Stimulated activated CD8-positive, alpha-beta memory T cell treated with anti-CD3 and anti-CD28 coated beads, Interleukin-12 subunit alpha, Interleukin-12 subunit beta, amount 100 ng/mL, for 4 hours (primary cell): ENCODE data around the gene SDHB.
"Not testable (repeated sequence)": the region's sequence is repeated elsewhere in the genome, so short reads cannot be mapped to it uniquely, and the experiment has no call there.

ENCODE experiments used
- DNase-seq: peaks from one replicate; pipeline ENCODE4 v3.0.0-alpha.2; 2020; ENCODE audit warnings: low read depth

SDHB gene

GRCh38 chr1:17075470-17076255 lies 21.8 kb upstream of the SDHB start:
- no peak for DNase-seq

DNA sequence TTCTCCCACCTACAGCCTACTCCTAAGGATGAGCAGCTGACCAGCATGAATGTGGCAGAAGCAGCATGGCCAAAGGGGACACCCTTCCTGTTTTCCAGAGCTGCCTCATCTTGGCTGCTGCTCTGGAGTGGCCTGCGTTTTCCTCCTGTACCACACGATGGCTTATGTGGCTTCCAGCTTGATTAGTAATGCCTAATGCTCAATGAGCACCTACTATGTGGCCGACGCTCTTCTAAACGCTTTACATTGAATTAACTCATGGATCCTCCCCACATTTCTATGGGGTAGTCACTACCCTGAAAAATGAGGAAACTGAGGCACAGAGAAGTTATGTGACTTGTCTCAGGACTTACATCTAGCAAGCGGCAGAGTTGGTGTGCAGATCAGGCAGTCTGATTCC lies 18.0 kb upstream of the SDHB start:
- DNase-seq: no peak

DNA sequence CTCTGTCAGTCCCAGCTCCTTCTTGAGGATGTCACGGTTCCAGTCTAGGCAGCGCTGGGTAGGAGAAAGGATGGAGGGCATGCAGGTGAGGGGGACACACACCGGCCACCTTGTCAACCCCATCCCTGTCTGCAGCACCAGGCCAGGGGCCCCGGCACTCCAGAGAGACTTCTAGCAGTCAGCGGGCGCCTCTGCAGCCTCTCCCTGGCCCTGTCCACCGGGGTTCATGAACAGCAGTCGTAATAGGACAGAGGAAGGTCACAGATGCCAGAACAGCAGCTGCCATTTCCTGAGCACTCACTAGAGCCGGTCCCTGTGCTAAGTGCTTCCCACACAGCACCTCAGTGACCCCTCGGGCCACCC lies 16.3 kb upstream of the SDHB start:
- DNase-seq: no peak

GRCh38 chr1:17069452-17070162 lies 15.8 kb upstream of the SDHB start:
- DNase-seq: no peak

DNA sequence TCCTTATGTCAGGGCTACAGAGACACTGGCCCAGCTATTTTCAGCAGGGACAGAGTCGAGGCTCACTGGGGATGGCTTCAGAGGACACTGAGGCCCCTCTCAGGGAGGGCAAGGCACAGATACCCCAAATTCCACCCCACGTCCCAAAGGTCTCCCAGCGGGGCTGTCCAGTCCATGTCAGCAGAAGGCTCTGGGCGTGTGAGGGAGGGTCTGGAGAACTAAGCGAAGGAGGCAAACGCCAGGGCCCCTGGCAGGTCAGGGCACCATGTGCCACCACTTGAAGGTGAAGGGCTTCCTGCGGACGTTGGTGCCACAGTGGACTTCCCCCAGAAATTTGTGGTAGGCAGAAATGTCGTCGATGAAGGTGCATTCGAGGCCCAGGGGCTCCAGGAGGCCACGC lies 15.0 kb upstream of the SDHB start:
- no peak for DNase-seq

DNA sequence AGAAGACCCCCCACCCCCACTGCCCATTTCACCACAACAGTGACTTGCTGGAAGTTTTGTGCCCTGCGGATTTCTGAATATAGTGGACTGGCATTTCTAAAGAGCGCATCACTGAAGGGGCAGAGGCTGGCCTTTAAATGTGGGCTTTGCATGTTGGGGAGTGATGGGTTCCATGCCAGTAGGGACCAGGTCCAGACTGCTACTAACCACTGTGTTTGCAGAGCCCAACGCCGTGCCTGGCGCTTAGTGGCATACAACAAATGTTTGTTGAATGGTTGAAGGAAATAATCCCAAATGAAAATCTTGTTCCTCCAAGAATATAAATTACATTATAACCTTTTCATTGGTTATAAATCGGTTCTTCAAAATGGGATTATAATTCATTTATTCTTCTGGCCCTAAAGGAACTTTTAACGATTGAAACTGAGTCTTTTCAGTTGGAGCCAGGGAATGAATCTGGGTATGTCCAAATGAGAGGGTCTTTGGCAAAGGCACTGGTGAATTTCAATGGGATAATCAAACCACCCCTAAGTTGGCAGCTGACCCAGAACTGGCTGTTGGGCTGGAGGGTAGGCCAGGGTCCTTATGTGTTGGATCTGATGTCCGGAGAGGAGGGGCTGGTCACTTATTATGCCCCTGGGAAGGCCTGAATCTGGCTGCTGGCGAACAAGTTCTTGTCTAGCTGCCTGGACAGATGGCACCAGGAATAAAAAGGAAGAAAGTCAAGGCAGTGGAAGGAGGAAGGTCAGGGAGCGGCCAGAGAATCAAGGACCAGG lies 13.8 kb upstream of the SDHB start:
- DNase-seq: no peak

GRCh38 chr1:17067069-17067426 lies 13.2 kb upstream of the SDHB start:
- DNase-seq: no peak

- no peak for DNase-seq
Measured at GRCh38 chr1:17066361-17067068, 12.7 kb upstream of the SDHB start.

DNA sequence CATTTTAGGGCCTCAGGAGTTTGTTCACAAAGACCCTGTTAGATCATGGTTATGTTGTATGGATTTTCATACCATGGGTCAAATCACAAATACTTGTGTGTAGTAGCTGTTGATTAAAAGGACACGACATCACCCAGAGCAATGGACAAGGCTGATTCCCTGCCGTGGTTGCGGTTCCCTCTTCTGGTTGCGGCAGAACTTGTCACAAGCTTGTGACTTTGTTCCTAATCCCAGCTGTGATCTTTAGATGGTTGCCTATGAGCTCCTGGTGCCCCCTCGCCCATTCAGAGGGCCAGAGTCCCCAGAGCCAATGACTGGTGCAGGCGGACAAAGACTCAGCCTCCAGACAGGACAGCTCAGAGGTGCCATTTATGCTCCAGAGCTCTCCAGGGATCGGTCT lies 11.8 kb upstream of the SDHB start:
- DNase-seq: no peak

DNA sequence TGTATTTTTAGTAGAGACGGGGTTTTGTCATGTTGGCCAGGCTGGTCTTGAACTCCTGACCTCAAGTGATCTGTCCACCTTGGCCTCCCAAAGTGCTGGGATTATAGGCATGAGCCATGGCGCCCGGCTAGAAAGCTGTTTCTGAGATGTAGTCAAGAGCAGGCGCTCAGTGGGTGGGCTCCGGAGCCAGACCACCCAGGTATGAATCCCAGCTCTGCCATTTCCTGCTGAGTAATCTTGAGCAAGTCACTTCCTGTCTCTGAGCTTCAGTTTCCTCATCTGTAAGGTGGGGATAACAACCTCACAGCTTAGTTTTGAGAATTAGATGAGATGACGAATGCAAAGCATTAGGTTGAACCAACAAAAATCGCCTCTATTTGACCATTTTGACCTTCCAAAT lies 8.9 kb upstream of the SDHB start:
- not testable (repeated sequence) for DNase-seq

GRCh38 chr1:17061892-17062291 lies 8.1 kb upstream of the SDHB start:
- DNase-seq: no peak

- DNase-seq: no peak
Measured at GRCh38 chr1:17061486-17061885, 7.7 kb upstream of the SDHB start.

DNA sequence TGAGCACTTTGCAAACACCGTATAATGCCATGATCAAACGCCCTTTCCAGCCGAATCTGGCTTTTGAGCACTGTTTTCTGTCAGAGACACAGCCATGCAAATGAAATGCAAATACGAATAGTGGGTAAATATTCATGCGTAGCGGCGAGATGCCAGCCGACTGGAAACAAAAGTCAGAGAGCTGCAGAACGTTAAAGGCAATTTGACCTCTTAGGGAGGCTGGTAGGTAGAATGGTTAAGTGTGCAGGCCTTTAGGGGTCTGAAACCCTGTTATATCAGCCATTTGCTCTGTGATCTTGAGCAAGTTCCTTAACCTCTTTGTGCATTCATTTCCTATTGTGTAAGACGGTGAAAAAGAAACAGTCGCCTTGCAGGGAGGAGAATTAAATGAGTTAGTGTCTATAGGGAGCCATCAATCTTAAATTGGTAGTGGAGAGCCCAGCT lies 6.5 kb upstream of the SDHB start:
- no peak for DNase-seq

GRCh38 chr1:17059391-17060305 lies 5.8 kb upstream of the SDHB start:
- no peak for DNase-seq

DNA sequence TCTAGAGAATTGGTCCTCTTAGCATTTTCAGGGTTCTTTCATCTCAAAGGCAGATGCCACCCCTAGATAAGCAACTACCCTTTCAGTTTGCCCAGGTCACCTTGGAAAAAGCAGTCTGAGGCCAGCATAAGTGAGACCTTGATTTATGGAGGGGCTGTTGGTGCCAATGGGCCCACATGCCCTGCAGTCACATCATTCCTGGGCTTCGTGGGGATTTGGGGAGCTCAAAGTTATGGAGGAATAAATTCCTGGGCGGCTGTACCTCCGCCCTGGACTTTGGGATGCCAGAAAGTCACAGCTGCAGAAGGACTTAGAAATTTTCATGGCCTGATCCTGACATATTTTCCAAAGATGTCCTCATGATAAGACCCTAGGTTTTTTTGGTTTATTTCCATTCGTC lies 2.7 kb upstream of the SDHB start:
- DNase-seq: no peak

DNA sequence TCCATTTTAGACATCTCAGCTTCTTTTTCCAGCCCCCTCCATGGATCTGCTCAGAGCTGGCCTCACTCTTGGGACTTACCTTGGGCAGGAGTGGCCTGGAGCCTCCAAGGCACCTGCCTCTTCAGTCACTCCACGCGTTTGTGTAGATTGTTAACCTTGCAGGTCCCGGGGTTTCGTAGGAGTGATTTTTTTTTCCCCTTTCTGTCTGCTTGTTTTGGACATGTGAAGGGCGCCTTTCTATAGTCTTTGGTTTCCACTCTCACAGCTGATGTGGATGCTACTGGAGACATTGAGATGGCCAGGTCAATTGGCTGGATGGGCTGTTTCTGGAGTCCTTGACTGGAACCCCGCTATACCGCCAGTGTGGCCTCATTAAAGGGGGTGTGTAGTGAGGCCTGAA lies 2.0 kb upstream of the SDHB start:
- DNase-seq: no peak

- DNase-seq: no peak
Measured at GRCh38 chr1:17053086-17053684, 647 bp downstream of the SDHB start.

DNA sequence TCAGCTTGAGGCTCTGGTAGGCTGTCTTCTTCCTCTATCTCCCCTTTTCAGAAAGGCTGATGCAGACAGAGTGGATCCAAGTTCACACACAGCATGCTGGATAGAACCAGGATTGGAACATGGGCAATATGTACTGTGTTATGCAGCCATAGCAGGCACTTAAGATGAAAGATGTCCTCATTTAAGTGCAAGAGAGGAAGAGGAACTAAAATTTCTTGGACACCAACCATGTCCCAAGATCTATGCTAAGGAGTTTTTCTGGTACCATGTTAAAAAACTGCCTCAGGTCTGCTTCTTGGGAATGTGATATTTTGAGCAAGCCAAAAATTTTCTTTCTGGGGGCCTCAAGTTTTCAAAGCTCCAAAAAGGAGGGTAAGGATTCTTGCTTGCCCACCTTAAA lies 1.2 kb downstream of the SDHB start:
- DNase-seq: no peak

DNA sequence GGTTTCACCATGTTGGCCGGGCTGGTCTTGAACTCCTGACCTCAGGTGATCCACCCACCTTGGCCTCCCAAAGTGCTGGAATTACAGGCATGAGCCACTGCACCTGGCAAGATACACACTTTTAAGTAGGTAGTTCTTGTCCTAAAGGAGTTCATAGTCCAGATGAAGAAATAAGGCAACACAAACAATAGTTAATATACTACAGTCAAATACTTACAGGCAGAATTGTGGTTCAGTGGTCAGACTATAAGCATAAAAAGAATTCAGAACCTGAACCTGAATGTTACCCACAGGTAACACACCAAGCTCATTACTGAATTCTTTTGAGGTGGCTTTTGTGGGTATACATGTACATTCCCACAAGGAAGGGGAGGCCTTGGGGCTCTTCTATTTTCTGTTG lies 1.8 kb downstream of the SDHB start:
- DNase-seq: no peak

- no peak for DNase-seq
Measured at GRCh38 chr1:17047924-17048323, 5.9 kb downstream of the SDHB start.

DNA sequence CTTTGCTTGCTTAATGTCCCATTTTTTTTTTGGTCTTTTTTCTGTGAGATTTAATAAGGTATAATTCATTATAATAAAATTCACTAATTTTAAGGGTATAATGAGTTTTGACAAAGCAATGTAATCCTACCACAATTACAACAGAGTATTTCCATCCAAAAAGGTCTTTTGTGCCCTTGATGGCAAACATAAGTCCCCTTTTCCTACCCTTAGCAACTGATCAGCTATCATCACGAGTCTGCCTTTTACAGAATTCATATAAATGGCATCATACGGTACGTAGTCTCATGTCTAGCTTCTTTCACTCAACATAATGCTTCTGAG lies 7.5 kb downstream of the SDHB start:
- DNase-seq: no peak
